Limb (tissue), 2 donors: ENCODE results near the gene HELZ.
"Not testable (repeated sequence)": the region's sequence is repeated elsewhere in the genome, so short reads cannot be mapped to it uniquely, and the experiment has no call there.

Experiments
- DNase-seq, 2 donors: peaks; one replicate each; pipeline ENCODE4 v3.0.0-alpha.2; 2016; ENCODE audit errors: extremely low spot score in 2 of 2

Gene HELZ

GRCh38 chr17:67053438-67054000 lies 191.5 kb downstream of the HELZ start:
- DNase-seq = no peak

- DNase-seq = no peak
Measured at GRCh38 chr17:67052720-67053437, 192.1 kb downstream of the HELZ start.

GRCh38 chr17:67051837-67052236 lies 193.2 kb downstream of the HELZ start:
- no peak for DNase-seq

GRCh38 chr17:67051155-67051538 lies 193.8 kb downstream of the HELZ start:
- DNase-seq = no peak

GRCh38 chr17:67050471-67051154 lies 194.4 kb downstream of the HELZ start:
- DNase-seq = no peak

- no peak for DNase-seq
Measured at GRCh38 chr17:67050066-67050465, 194.9 kb downstream of the HELZ start.

- no peak for DNase-seq
Measured at GRCh38 chr17:67049025-67049739, 195.8 kb downstream of the HELZ start.

GRCh38 chr17:67047382-67047781 lies 197.6 kb downstream of the HELZ start:
- DNase-seq = no peak

- DNase-seq = peak in 1 of 2 donors; percentile 23
Measured at GRCh38 chr17:67046398-67046797, 198.6 kb downstream of the HELZ start.

- no peak for DNase-seq
Measured at GRCh38 chr17:67044940-67045339, 200.1 kb downstream of the HELZ start.

GRCh38 chr17:67044016-67044772 lies 200.8 kb downstream of the HELZ start, which contains the start of gene CACNG1:
Gene CACNG1, plus strand, starts transcription at chr17:67044554. Its CDS starts 107 bp downstream, at chr17:67044661.
- no peak for DNase-seq

GRCh38 chr17:67043283-67043682 lies 201.7 kb downstream of the HELZ start:
- no peak for DNase-seq

- no peak for DNase-seq
Measured at GRCh38 chr17:67041941-67042899, 202.8 kb downstream of the HELZ start.

- no peak for DNase-seq
Measured at GRCh38 chr17:67041531-67041930, 203.5 kb downstream of the HELZ start.

- DNase-seq = not testable (repeated sequence)
Measured at GRCh38 chr17:67041119-67041518, 203.9 kb downstream of the HELZ start.

- no peak for DNase-seq
Measured at GRCh38 chr17:67040652-67041051, 204.3 kb downstream of the HELZ start.

GRCh38 chr17:67038861-67039365 lies 206.1 kb downstream of the HELZ start:
- no peak for DNase-seq

- DNase-seq = no peak
Measured at GRCh38 chr17:67035131-67036083, 209.6 kb downstream of the HELZ start.

- no peak for DNase-seq
Measured at GRCh38 chr17:67033613-67034012, 211.4 kb downstream of the HELZ start.
